Testis (tissue), 2 donors: ENCODE measurements around the gene SP2.

Source experiments
- POLR2A ChIP-seq: fragments of 450-650 bp; IDR thresholded peaks from one replicate; pipeline ENCODE4 v1.6.1; 2017; ENCODE audit warnings: antibody characterized with exemption, mild to moderate bottlenecking, moderate library complexity
- TF ChIP-seq, protein P1 (sequence below), 3 experiments: fragments of 450-650 bp in 2 of 3; fragments of 200-600 bp in 1 of 3; sonication (generic) in 1 of 3; IDR thresholded peaks; one replicate each; pipeline ENCODE4 v1.5.1; 2016 to 2019; ENCODE audit warnings: antibody characterized with exemption in 3 of 3, mild to moderate bottlenecking in 2 of 3, moderate library complexity in 1 of 3

DNA sequence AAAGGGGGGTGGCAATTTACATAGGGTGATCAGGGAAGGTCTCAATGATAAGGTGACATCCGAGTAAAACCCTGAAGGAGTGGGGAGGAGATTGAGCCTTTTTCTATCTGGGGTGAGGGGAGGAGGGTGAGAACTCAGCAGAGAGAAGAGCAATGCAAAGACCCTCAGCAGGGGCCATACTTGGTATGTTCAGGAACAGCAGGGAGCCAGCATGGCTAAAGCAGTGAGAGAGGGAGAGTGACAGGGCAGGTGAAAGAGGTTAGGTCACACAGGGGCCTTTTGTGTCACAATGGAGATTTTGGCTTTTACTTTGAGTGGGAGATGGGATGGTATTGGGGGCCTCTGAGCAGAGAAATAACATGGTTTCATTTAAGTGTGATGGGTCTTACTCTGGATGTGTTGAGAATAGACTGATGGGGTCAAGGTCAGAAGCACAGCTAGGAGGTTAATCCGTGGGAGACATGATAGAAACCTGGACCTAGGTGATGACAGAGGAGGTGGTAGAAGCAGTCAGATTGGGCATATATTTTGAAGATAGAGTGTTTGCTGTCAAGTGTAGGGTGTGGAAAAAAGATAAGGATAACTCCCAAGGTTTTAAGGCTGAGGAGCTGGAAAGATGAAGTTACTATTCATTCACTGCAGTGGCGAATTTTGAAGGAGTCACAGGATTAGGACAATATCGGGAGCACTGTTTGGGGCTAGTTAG, 6.2 kb downstream of the SP2 start:
- TF ChIP-seq, protein P1, sequence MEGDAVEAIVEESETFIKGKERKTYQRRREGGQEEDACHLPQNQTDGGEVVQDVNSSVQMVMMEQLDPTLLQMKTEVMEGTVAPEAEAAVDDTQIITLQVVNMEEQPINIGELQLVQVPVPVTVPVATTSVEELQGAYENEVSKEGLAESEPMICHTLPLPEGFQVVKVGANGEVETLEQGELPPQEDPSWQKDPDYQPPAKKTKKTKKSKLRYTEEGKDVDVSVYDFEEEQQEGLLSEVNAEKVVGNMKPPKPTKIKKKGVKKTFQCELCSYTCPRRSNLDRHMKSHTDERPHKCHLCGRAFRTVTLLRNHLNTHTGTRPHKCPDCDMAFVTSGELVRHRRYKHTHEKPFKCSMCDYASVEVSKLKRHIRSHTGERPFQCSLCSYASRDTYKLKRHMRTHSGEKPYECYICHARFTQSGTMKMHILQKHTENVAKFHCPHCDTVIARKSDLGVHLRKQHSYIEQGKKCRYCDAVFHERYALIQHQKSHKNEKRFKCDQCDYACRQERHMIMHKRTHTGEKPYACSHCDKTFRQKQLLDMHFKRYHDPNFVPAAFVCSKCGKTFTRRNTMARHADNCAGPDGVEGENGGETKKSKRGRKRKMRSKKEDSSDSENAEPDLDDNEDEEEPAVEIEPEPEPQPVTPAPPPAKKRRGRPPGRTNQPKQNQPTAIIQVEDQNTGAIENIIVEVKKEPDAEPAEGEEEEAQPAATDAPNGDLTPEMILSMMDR (IDR thresholded peaks at IDR 0.05) = no peak
- no peak for TF ChIP-seq POLR2A
